Measurements from ENCODE around the gene C5orf63.

DNA sequence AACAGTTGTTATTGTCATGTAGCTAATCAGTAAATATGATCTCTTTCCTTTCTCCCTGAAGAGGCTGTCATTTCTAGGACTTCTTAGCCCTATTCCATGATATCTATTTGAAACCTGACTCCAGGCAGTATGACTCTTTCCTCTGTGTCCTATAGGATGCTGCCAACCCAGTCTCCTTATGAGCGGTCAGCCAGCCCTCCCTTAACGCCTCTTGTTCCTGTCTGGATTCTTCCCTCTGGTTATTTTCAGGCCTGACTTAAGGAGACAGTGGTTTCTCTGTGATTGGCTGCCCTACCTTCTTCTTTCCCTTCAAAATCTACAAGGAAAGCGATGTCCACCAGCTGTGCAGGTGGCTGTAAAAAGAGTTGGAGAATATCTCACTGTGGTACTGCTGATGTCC lies 19.4 kb upstream of the C5orf63 start:
- TF ChIP-seq, protein P1, sequence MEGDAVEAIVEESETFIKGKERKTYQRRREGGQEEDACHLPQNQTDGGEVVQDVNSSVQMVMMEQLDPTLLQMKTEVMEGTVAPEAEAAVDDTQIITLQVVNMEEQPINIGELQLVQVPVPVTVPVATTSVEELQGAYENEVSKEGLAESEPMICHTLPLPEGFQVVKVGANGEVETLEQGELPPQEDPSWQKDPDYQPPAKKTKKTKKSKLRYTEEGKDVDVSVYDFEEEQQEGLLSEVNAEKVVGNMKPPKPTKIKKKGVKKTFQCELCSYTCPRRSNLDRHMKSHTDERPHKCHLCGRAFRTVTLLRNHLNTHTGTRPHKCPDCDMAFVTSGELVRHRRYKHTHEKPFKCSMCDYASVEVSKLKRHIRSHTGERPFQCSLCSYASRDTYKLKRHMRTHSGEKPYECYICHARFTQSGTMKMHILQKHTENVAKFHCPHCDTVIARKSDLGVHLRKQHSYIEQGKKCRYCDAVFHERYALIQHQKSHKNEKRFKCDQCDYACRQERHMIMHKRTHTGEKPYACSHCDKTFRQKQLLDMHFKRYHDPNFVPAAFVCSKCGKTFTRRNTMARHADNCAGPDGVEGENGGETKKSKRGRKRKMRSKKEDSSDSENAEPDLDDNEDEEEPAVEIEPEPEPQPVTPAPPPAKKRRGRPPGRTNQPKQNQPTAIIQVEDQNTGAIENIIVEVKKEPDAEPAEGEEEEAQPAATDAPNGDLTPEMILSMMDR (IDR thresholded peaks at IDR 0.05) = no peak
- TF ChIP-seq POLR2A (IDR thresholded peaks at IDR 0.05) = no peak

All from Peyer's patch (tissue), 4 donors.